ENCODE measurements around the gene MITD1. TPM values are rescaled to one million over a fixed set of nuclear protein-coding genes. Genes with fewer than 3 reads are reported as not detected.

MITD1 gene
- total RNA-seq, 1 experiment from 2014 or later, result 35.0 TPM

- Histone ChIP-seq H3F3A (ENCODE audit: insufficient read depth, low read depth) (peaks cover 16% of the 10 kb centered on the region), H3K27me3 (ENCODE audit: insufficient read depth, low read depth) (no peaks in the 10 kb centered on the region), H4K20me1 (ENCODE audit: insufficient read depth) (no peaks in the 10 kb centered on the region), H3K36me3 (ENCODE audit: low read depth) (peaks cover 11% of the 10 kb centered on the region), H3K9me3 (ENCODE audit: insufficient read depth, low read depth) (no peaks in the 10 kb centered on the region), H2AFZ (peak overlapping the region; percentile 95), H3K4me2 (peak overlapping the region; percentile 86), H3K27ac (peak overlapping the region; percentile 77), H3K4me1 (replicated peaks; ENCODE audit: insufficient read depth) (peaks cover 18% of the 10 kb centered on the region), H3K9me2 (ENCODE audit: insufficient read depth) (no peaks in the 10 kb centered on the region), H3K4me3 (peak overlapping the region; percentile 68), H3K79me2 (ENCODE audit: low read depth) (peaks cover 17% of the 10 kb centered on the region)
- DNase-seq, result no peak
- CTCF ChIA-PET, result no interaction called here
- intact Hi-C loops (cut with micrococcal nuclease; ENCODE audit: unreplicated experiment), result loop anchor here (1.0 kb wide), 1 partner anchor 13 kb away; the partner anchor contains the start of gene C2orf15
- TF ChIP-seq CTCF (conservative IDR thresholded peaks at IDR 0.05), result no peak
- no peak for TF ChIP-seq EZH2 (IDR thresholded peaks at IDR 0.05; ENCODE audit: low read depth)
- BruUV-seq (replicated peaks), result TSS peak; percentile 62
- POLR2A ChIA-PET (ENCODE audit: unreplicated experiment), result interaction anchor here (0.8 to 1.0 kb wide), 2 partner anchors 183 to 285 kb away, joined by 3 to 5 read pairs; partner anchors contain the start of genes EIF5B and TXNDC9
These were observed 26.8 kb downstream of the MITD1 start for GRCh38 chr2:99153921-99154604.

GRCh38 chr2:99152199-99152895 lies 28.5 kb downstream of the MITD1 start:
- Histone ChIP-seq H3K79me2 (ENCODE audit: low read depth) (peaks cover 17% of the 10 kb centered on the region), H3K27me3 (ENCODE audit: insufficient read depth, low read depth) (no peaks in the 10 kb centered on the region), H3F3A (ENCODE audit: insufficient read depth, low read depth) (peaks cover 16% of the 10 kb centered on the region), H2AFZ (no peak overlapping the region), H3K4me1 (replicated peaks; ENCODE audit: insufficient read depth) (peaks cover 18% of the 10 kb centered on the region), H3K4me2 (no peak overlapping the region), H3K4me3 (no peak overlapping the region), H3K27ac (no peak overlapping the region), H4K20me1 (ENCODE audit: insufficient read depth) (no peaks in the 10 kb centered on the region), H3K9me3 (ENCODE audit: insufficient read depth, low read depth) (no peaks in the 10 kb centered on the region), H3K36me3 (ENCODE audit: low read depth) (peaks cover 9% of the 10 kb centered on the region), H3K9me2 (ENCODE audit: insufficient read depth) (no peaks in the 10 kb centered on the region)
- no TSS peak for BruUV-seq (replicated peaks)
- POLR2A ChIA-PET (ENCODE audit: unreplicated experiment), result interaction anchor here (0.6 kb wide), 1 partner anchor 10 kb away, joined by 6 read pairs; no protein-coding TSS in a partner anchor
- no peak for DNase-seq
- TF ChIP-seq CTCF (conservative IDR thresholded peaks at IDR 0.05) (no peak), EZH2 (IDR thresholded peaks at IDR 0.05; ENCODE audit: low read depth) (no peak)
- CTCF ChIA-PET, result no interaction called here
- intact Hi-C loops (cut with micrococcal nuclease; ENCODE audit: unreplicated experiment), result no loop called here

- no peak for TF ChIP-seq CTCF (conservative IDR thresholded peaks at IDR 0.05)
- TF ChIP-seq EZH2 (IDR thresholded peaks at IDR 0.05; ENCODE audit: low read depth), result no peak
- BruUV-seq (replicated peaks), result no TSS peak
- H3F3A ChIP-seq (ENCODE audit: insufficient read depth, low read depth), result peaks cover 16% of the 10 kb centered on the region
- CTCF ChIA-PET, result no interaction called here
- no peaks in the 10 kb centered on the region for H4K20me1 ChIP-seq (ENCODE audit: insufficient read depth)
- H3K9me2 ChIP-seq (ENCODE audit: insufficient read depth), result no peaks in the 10 kb centered on the region
- no peaks in the 10 kb centered on the region for H3K27me3 ChIP-seq (ENCODE audit: insufficient read depth, low read depth)
- peaks cover 4% of the 10 kb centered on the region for H3K79me2 ChIP-seq (ENCODE audit: low read depth)
- H3K9me3 ChIP-seq (ENCODE audit: insufficient read depth, low read depth), result no peaks in the 10 kb centered on the region
- H2AFZ ChIP-seq, result no peak overlapping the region
- H3K4me1 ChIP-seq (replicated peaks; ENCODE audit: insufficient read depth), result peaks cover 10% of the 10 kb centered on the region; the same call in 1 of the 2 replicates
- DNase-seq, result no peak
- H3K4me2 ChIP-seq, result no peak overlapping the region
- H3K27ac ChIP-seq, result no peak overlapping the region
- no peaks in the 10 kb centered on the region for H3K36me3 ChIP-seq (ENCODE audit: low read depth)
- no peak overlapping the region for H3K4me3 ChIP-seq
- POLR2A ChIA-PET (ENCODE audit: unreplicated experiment), result no interaction called here
- intact Hi-C loops (cut with micrococcal nuclease; ENCODE audit: unreplicated experiment), result no loop called here
These were observed 30.2 kb downstream of the MITD1 start for GRCh38 chr2:99150706-99151105.

Measured in PC-9 (cell line).